ENCODE results near the gene THBS2. TPM values are rescaled to one million over a fixed set of nuclear protein-coding genes. Genes with fewer than 3 reads are reported as not detected.

THBS2 gene
- total RNA-seq, 2 donors from 2014 or later: 0.93 to 0.99 TPM

DNA sequence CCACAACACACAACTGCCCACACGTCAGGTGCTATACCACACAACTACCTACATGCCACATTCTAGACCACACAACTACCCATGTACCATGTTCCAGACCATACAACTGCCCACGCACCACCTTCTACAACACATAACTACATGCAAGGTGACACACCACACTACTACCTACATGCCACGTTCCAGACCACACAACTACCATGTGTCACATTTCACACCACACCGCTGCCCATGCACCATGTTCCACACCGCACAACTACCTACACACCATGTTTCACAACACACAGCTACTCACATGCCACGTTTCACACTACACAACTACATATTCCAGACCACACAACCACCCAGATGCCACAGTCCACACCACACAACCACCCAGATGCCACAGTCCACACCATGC lies 19.8 kb downstream of the THBS2 start:
- Mint-ChIP-seq H3K36me3 (ENCODE audit: low read depth) (no peaks in the 10 kb centered on the region), H3K4me3 (no peak overlapping the region), H3K9me3 (peaks cover 14% of the 10 kb centered on the region), H3K4me1 (no peaks in the 10 kb centered on the region), H3K27me3 (ENCODE audit: insufficient read depth) (no peaks in the 10 kb centered on the region), H3K27ac (no peak overlapping the region)
- Histone ChIP-seq H3K4me3 (ENCODE audit: low read length) (no peak overlapping the region), H3K9ac (ENCODE audit: extremely low read depth, low read length, poor library complexity, severe bottlenecking) (no peak overlapping the region), H3K4me1 (ENCODE audit: control insufficient read depth, insufficient read depth, low read length) (no peaks in the 10 kb centered on the region), H3K27me3 (ENCODE audit: control insufficient read depth, insufficient read depth, low read length, poor library complexity, severe bottlenecking) (no peaks in the 10 kb centered on the region), H3K27ac (ENCODE audit: low read depth, low read length) (no peak overlapping the region), H3K36me3 (ENCODE audit: control insufficient read depth, insufficient read depth, low read length) (no peaks in the 10 kb centered on the region), H3K9me3 (ENCODE audit: control insufficient read depth, low read length) (peaks cover 7% of the 10 kb centered on the region)
- TF ChIP-seq, protein P1, sequence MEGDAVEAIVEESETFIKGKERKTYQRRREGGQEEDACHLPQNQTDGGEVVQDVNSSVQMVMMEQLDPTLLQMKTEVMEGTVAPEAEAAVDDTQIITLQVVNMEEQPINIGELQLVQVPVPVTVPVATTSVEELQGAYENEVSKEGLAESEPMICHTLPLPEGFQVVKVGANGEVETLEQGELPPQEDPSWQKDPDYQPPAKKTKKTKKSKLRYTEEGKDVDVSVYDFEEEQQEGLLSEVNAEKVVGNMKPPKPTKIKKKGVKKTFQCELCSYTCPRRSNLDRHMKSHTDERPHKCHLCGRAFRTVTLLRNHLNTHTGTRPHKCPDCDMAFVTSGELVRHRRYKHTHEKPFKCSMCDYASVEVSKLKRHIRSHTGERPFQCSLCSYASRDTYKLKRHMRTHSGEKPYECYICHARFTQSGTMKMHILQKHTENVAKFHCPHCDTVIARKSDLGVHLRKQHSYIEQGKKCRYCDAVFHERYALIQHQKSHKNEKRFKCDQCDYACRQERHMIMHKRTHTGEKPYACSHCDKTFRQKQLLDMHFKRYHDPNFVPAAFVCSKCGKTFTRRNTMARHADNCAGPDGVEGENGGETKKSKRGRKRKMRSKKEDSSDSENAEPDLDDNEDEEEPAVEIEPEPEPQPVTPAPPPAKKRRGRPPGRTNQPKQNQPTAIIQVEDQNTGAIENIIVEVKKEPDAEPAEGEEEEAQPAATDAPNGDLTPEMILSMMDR (conservative IDR thresholded peaks at IDR 0.05): no peak
- no peak for DNase-seq
- WGBS, 2 experiments (ENCODE audit: insufficient coverage in 1 of 2, insufficient read length in 1 of 2): 90 to 94% methylated on average over 3 to 6 of the region's 6 CpGs

DNA sequence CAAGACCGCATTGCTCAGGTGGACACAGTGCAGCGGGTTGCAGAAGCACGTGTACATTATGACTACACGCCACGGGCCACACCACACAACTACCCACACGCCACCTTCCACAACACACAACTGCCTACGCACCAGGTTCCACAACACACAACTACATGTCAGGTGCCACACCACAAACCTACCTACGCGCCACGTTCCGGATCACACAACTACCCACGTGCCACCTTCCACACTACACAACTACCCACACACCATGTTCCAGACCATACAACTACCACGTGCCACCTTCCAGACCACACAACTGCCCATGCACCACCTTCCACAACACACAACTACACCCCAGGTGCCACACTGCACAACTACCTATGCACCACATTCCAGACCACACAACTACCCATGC lies 20.5 kb downstream of the THBS2 start:
- H3K4me3 Mint-ChIP-seq: no peak overlapping the region
- no peak for DNase-seq
- H3K4me3 ChIP-seq (ENCODE audit: low read length): no peak overlapping the region
- H3K36me3 Mint-ChIP-seq (ENCODE audit: low read depth): no peaks in the 10 kb centered on the region
- no peak overlapping the region for H3K27ac Mint-ChIP-seq
- H3K27me3 Mint-ChIP-seq (ENCODE audit: insufficient read depth): no peaks in the 10 kb centered on the region
- H3K27me3 ChIP-seq (ENCODE audit: control insufficient read depth, insufficient read depth, low read length, poor library complexity, severe bottlenecking): no peaks in the 10 kb centered on the region
- H3K9ac ChIP-seq (ENCODE audit: extremely low read depth, low read length, poor library complexity, severe bottlenecking): no peak overlapping the region
- H3K9me3 Mint-ChIP-seq: peaks cover 14% of the 10 kb centered on the region
- H3K9me3 ChIP-seq (ENCODE audit: control insufficient read depth, low read length): peaks cover 7% of the 10 kb centered on the region
- no peaks in the 10 kb centered on the region for H3K4me1 ChIP-seq (ENCODE audit: control insufficient read depth, insufficient read depth, low read length)
- WGBS, 2 experiments (ENCODE audit: insufficient coverage in 1 of 2, insufficient read length in 1 of 2): 97 to 100% methylated on average over 4 to 13 of the region's 13 CpGs
- TF ChIP-seq, protein P1 (conservative IDR thresholded peaks at IDR 0.05): no peak
- no peak overlapping the region for H3K27ac ChIP-seq (ENCODE audit: low read depth, low read length)
- H3K4me1 Mint-ChIP-seq: no peaks in the 10 kb centered on the region
- no peaks in the 10 kb centered on the region for H3K36me3 ChIP-seq (ENCODE audit: control insufficient read depth, insufficient read depth, low read length)

DNA sequence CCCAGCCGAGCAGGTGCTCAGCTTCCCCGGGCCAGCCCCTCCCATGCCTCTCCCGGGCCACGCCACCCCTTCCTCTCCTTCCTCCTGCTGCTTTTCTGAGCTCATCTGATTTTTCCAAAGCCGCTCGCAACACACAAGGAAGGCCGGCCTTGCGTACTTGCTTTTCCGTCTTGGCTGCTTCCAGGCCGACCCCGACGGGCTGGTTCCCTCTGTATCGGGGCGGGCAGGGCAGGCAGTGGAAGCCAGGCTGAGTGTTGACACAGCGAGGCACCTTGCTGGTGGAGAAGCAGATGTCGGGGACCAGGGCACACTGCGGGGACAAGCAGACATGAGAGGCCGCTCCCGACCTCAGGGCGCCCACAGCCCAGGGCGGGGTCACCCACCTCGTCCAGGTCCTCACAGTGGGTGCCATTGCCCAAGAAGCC lies 21.1 kb downstream of the THBS2 start:
- no peaks in the 10 kb centered on the region for H3K27me3 Mint-ChIP-seq (ENCODE audit: insufficient read depth)
- no peaks in the 10 kb centered on the region for H3K36me3 ChIP-seq (ENCODE audit: control insufficient read depth, insufficient read depth, low read length)
- DNase-seq: no peak
- H3K36me3 Mint-ChIP-seq (ENCODE audit: low read depth): no peaks in the 10 kb centered on the region
- H3K4me3 Mint-ChIP-seq: no peak overlapping the region
- peaks cover 7% of the 10 kb centered on the region for H3K9me3 ChIP-seq (ENCODE audit: control insufficient read depth, low read length)
- no peak overlapping the region for H3K4me3 ChIP-seq (ENCODE audit: low read length)
- H3K9me3 Mint-ChIP-seq: peaks cover 14% of the 10 kb centered on the region
- TF ChIP-seq, protein P1 (conservative IDR thresholded peaks at IDR 0.05): no peak
- no peak overlapping the region for H3K27ac ChIP-seq (ENCODE audit: low read depth, low read length)
- H3K27me3 ChIP-seq (ENCODE audit: control insufficient read depth, insufficient read depth, low read length, poor library complexity, severe bottlenecking): no peaks in the 10 kb centered on the region
- H3K4me1 ChIP-seq (ENCODE audit: control insufficient read depth, insufficient read depth, low read length): no peaks in the 10 kb centered on the region
- no peaks in the 10 kb centered on the region for H3K4me1 Mint-ChIP-seq
- WGBS, 2 experiments (ENCODE audit: insufficient coverage in 1 of 2, insufficient read length in 1 of 2): 85 to 92% methylated on average over 18 to 22 of the region's 22 CpGs
- H3K27ac Mint-ChIP-seq: no peak overlapping the region
- no peak overlapping the region for H3K9ac ChIP-seq (ENCODE audit: extremely low read depth, low read length, poor library complexity, severe bottlenecking)
